GM19397 (cell line): ENCODE results near the gene TBX3.

Experiments used
- ATAC-seq: cut with Tn5 transposase; IDR thresholded peaks from one replicate; pipeline ENCODE4 v1.9.1; 2021; ENCODE audit warnings: mild to moderate bottlenecking, moderate library complexity; ENCODE audit not compliant: unreplicated experiment

TBX3 gene

DNA sequence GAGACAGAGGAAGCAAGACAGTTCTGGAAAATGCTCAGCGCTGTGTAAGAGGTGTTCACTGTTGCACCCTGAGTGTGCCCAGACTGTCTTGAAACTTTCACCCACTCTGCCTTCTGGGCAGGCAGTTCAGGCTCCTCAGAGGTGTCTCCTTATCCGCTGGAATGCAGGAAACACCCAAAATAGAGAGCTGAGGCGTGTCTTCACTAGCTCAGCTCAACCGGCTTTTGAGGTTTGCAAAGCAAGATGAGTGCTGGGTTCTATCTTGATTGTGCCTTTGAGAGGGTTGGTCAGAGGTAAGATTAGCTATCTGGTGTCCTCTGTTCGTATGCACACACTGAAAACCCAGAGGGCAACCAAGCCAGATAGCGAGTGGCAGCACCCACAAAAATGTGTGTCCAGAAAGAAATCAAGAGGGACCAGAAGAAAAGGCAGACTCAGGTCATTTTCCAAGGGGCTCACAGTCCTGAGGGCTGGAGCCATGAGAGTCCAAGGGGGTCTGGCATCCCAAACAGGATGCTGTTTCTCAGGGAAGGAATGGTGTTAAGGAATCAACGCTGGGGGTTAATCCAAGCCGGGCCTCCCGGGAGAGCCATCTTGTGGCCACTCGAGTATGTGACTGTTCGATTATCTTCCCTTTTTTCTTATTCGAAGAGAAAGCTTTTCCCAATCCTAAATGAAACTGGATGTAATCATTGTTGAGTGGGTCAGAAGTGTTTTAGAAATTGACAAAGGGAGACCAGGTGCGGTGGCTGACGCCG is 47.1 kb downstream of the TBX3 start:
- no peak for ATAC-seq

- ATAC-seq = no peak
Measured at GRCh38 chr12:114631242-114631641, 52.7 kb downstream of the TBX3 start.

DNA sequence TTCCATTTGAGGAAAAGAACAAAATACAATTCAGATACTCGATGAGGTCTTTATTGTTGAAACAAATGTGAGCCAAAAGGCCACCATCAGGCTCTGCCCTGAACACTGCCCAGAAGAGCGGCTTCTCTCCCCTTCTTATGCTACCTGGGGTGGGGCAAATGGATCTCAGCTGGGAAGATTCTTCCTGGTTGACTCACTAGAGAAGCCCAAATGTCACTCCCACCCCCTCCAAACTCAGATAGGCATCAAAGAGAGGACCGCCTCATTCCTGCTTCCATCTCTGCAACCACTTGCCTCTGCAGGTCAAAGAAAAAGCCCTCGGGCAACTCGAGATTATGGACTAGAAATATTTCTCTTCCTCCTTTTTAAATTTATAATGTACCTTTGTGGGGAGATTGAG is 55.8 kb downstream of the TBX3 start:
- no peak for ATAC-seq

DNA sequence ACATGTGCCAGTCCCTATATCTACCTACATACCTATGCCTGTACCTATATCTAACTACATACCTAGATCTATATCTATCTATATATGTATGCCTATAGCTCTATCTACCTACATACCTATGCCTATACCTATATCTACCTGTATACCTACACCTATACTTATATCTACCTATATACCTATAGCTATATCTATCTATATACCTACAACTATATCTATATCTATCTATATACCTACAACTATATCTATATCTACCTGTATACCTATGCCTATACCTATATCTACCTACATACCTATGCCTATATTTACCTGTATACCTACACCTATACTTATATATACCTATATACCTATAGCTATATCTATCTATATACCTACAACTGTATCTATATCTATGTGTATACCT is 56.6 kb downstream of the TBX3 start:
- no peak for ATAC-seq

DNA sequence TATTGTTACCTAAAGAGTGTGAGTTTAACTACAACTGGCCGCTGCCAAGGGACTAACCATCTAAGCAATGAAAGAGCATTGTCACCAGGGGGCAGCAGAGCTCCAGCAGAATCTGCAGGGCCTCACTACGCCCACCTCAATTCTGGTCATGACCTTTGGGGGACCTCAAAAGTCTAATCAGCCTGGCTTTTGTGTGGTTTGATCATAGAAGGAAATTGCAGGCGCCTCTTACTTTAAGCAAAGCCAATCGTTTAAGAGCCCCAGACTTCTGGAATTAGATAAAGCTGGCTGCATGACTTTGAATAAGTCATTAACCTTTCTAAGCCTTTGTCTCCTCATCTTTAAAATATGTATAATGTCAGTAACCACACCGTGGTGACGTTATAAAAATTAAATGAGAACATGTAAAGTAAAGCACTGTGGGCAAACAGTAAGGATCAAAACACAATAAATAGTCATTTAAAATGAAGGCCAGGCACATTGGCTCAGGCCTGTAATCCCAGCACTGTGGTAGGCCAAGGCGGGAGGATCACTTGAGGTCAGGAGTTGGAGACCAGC is 58.6 kb downstream of the TBX3 start:
- no peak for ATAC-seq

DNA sequence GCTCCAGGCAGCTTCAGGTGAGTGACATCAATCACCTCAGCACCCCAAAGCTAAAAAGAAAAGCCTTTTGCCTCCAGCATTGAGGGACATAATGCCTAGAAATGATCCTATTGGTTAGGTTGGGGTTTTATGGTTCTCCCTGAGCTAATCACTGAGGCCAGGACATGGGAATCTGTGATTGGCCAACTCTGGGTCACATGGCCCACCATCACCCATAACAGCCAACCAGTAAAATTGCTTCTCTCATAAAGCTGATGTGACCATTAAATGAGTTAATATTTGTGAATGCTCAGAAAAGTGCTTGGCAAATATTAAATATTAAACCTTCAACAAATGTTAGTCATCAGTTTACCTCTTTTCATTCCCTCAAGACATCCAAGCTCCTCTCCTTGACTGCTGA is 60.2 kb downstream of the TBX3 start:
- ATAC-seq = no peak
